Measurements from ENCODE around the gene HBG1.

The HBG1 gene

GRCh38 chr11:5290106-5290505, 40.4 kb upstream of the HBG1 start:
- TF ChIP-seq TAF1 (IDR thresholded peaks at IDR 0.05; ENCODE audit: borderline replicate concordance, insufficient read depth, low read length) (no peak), FOXP2 (optimal IDR thresholded peaks at IDR 0.05; ENCODE audit: borderline replicate concordance, extremely low read depth, extremely low read length, insufficient read depth) (no peak), POLR2AphosphoS5 (IDR thresholded peaks at IDR 0.05; ENCODE audit: low read depth, low read length) (no peak), REST (IDR thresholded peaks at IDR 0.05; ENCODE audit: insufficient read depth in 1 of 2, low read depth in 2 of 2, low read length in 2 of 2) (no peak), SIN3A (IDR thresholded peaks at IDR 0.05; ENCODE audit: borderline replicate concordance, insufficient read depth, low read length) (no peak)

GRCh38 chr11:5289696-5290095, 40.0 kb upstream of the HBG1 start:
- no peak for TF ChIP-seq SIN3A (IDR thresholded peaks at IDR 0.05; ENCODE audit: borderline replicate concordance, insufficient read depth, low read length)
- TF ChIP-seq REST (IDR thresholded peaks at IDR 0.05; ENCODE audit: insufficient read depth in 1 of 2, low read depth in 2 of 2, low read length in 2 of 2) = no peak
- TF ChIP-seq POLR2AphosphoS5 (IDR thresholded peaks at IDR 0.05; ENCODE audit: low read depth, low read length) = no peak
- TF ChIP-seq FOXP2 (optimal IDR thresholded peaks at IDR 0.05; ENCODE audit: borderline replicate concordance, extremely low read depth, extremely low read length, insufficient read depth) = no peak
- no peak for TF ChIP-seq TAF1 (IDR thresholded peaks at IDR 0.05; ENCODE audit: borderline replicate concordance, insufficient read depth, low read length)

- TF ChIP-seq REST (IDR thresholded peaks at IDR 0.05; ENCODE audit: insufficient read depth in 1 of 2, low read depth in 2 of 2, low read length in 2 of 2) (no peak), SIN3A (IDR thresholded peaks at IDR 0.05; ENCODE audit: borderline replicate concordance, insufficient read depth, low read length) (no peak), TAF1 (IDR thresholded peaks at IDR 0.05; ENCODE audit: borderline replicate concordance, insufficient read depth, low read length) (no peak), POLR2AphosphoS5 (IDR thresholded peaks at IDR 0.05; ENCODE audit: low read depth, low read length) (no peak), FOXP2 (optimal IDR thresholded peaks at IDR 0.05; ENCODE audit: borderline replicate concordance, extremely low read depth, extremely low read length, insufficient read depth) (no peak)
Observed at GRCh38 chr11:5288906-5289550, 39.4 kb upstream of the HBG1 start.

- TF ChIP-seq FOXP2 (optimal IDR thresholded peaks at IDR 0.05; ENCODE audit: borderline replicate concordance, extremely low read depth, extremely low read length, insufficient read depth) (no peak), TAF1 (IDR thresholded peaks at IDR 0.05; ENCODE audit: borderline replicate concordance, insufficient read depth, low read length) (no peak), SIN3A (IDR thresholded peaks at IDR 0.05; ENCODE audit: borderline replicate concordance, insufficient read depth, low read length) (no peak), REST (IDR thresholded peaks at IDR 0.05; ENCODE audit: insufficient read depth in 1 of 2, low read depth in 2 of 2, low read length in 2 of 2) (no peak), POLR2AphosphoS5 (IDR thresholded peaks at IDR 0.05; ENCODE audit: low read depth, low read length) (no peak)
Observed at GRCh38 chr11:5288108-5288905, 38.6 kb upstream of the HBG1 start.

All from PFSK-1 (cell line).